Prostate gland (tissue), 2 donors: ENCODE data around the gene KRT86. TPM values are rescaled to one million over a fixed set of nuclear protein-coding genes. Genes with fewer than 3 reads are reported as not detected.
A peak's percentile ranks its signal among the peaks of the same experiment; 100 is the strongest.

Experiments
- DNase-seq: peaks from one replicate; pipeline ENCODE4 v3.0.0-alpha.2; 2019; ENCODE audit warnings: low spot score
- H3K27ac ChIP-seq, 2 donors: fragments of 200-600 bp; sonication (generic); 2 replicates each; pipeline ENCODE4 v1.5.1; 2017 to 2019
- H3K27me3 ChIP-seq: fragments of 200-600 bp; sonication (generic); replicated peaks from 2 replicates; pipeline ENCODE4 v1.5.1; 2019; ENCODE audit not compliant: insufficient read depth
- H3K36me3 ChIP-seq, 2 donors: fragments of 200-600 bp; sonication (generic); 1 replicate in 1 of 2; 2 replicates in 1 of 2; pipeline versions ENCODE4 v1.5.1 to v1.8.1; 2017 to 2019
- H3K4me1 ChIP-seq: fragments of 200-600 bp; sonication (generic); replicated peaks from 2 replicates; pipeline ENCODE4 v1.5.1; 2019
- H3K4me3 ChIP-seq, 2 donors: fragments of 200-600 bp; sonication (generic); 2 replicates each; pipeline ENCODE4 v1.5.1; 2017 to 2019
- H3K9me3 ChIP-seq: fragments of 200-600 bp; sonication (generic); 2 replicates; pipeline ENCODE4 v1.5.1; 2017
- CTCF ChIP-seq, 4 experiments: fragments of 200-600 bp in 2 of 4; fragments of 450-650 bp in 2 of 4; sonication (generic) in 2 of 4; IDR thresholded peaks; 1 replicate in 3 of 4; 2 replicates in 1 of 4; pipeline ENCODE4 v1.5.1; 2016 to 2019; ENCODE audit warnings: antibody characterized with exemption in 4 of 4, mild to moderate bottlenecking in 2 of 4, moderate library complexity in 2 of 4
- POLR2A ChIP-seq: fragments of 450-650 bp; IDR thresholded peaks from one replicate; pipeline ENCODE4 v1.6.1; 2016; ENCODE audit warnings: antibody characterized with exemption, mild to moderate bottlenecking
- POLR2AphosphoS5 ChIP-seq: sonication (generic); formaldehyde crosslinking; IDR thresholded peaks from one replicate; pipeline ENCODE4 v1.6.1; 2017; ENCODE audit warnings: antibody characterized with exemption
- WGBS: methylation state at CpG from one replicate; pipeline ENCODE4 v1.1.5; 2018; 5-methylcytosine and 5-hydroxymethylcytosine counted together
- intact Hi-C: fragments of 100-400 bp; cut with DNase I; formaldehyde crosslinking; loops from one replicate; pipeline ENCODE4 v1.14.2; 2022
- total RNA-seq, 2 donors: library from RNA; depleted of rRNA; stranded (reverse); fragments of >200 nt; gene quantifications; one replicate each; pipeline ENCODE4 v1.1.0, GENCODE V29; 2016

The KRT86 gene
- total RNA-seq, 2 donors from 2014 or later, result 0.27 to 0.85 TPM

- no peaks in the 10 kb centered on the region for H3K36me3 ChIP-seq
- no peak overlapping the region for H3K4me3 ChIP-seq
- H3K27ac ChIP-seq, result no peak overlapping the region
- 77% methylated on average over 2 of the region's 2 CpGs for WGBS
- H3K4me1 ChIP-seq, result no peaks in the 10 kb centered on the region
- TF ChIP-seq POLR2AphosphoS5 (no peak), CTCF (IDR thresholded peaks at IDR 0.05) (no peak), POLR2A (no peak)
- H3K27me3 ChIP-seq, result no peaks in the 10 kb centered on the region
- intact Hi-C loops, result no loop called here
- no peak for DNase-seq
- H3K9me3 ChIP-seq, result no peaks in the 10 kb centered on the region
Observed at GRCh38 chr12:52336641-52337040, 62.2 kb downstream of the KRT86 start.

- Histone ChIP-seq H3K27me3 (no peaks in the 10 kb centered on the region), H3K36me3 (no peaks in the 10 kb centered on the region), H3K4me1 (no peaks in the 10 kb centered on the region), H3K9me3 (no peaks in the 10 kb centered on the region), H3K4me3 (no peak overlapping the region), H3K27ac (no peak overlapping the region)
- WGBS, result 54% methylated on average over 1 of the region's 1 CpG
- TF ChIP-seq POLR2AphosphoS5 (no peak), POLR2A (no peak), CTCF (IDR thresholded peaks at IDR 0.05) (no peak)
- intact Hi-C loops, result no loop called here
- DNase-seq, result no peak
Observed at GRCh38 chr12:52337054-52337453, 62.6 kb downstream of the KRT86 start.

- intact Hi-C loops, result no loop called here
- no peaks in the 10 kb centered on the region for H3K9me3 ChIP-seq
- TF ChIP-seq CTCF (IDR thresholded peaks at IDR 0.05) (no peak), POLR2A (no peak), POLR2AphosphoS5 (no peak)
- H3K4me3 ChIP-seq, result no peak overlapping the region
- H3K4me1 ChIP-seq, result no peaks in the 10 kb centered on the region
- no peak for DNase-seq
- no peaks in the 10 kb centered on the region for H3K27me3 ChIP-seq
- no peaks in the 10 kb centered on the region for H3K36me3 ChIP-seq
- H3K27ac ChIP-seq, result no peak overlapping the region
- 57% methylated on average over 10 of the region's 10 CpGs for WGBS
Observed at GRCh38 chr12:52338241-52338960, 64.0 kb downstream of the KRT86 start.

GRCh38 chr12:52341066-52341580 lies 66.7 kb downstream of the KRT86 start:
- H3K9me3 ChIP-seq, result no peaks in the 10 kb centered on the region
- intact Hi-C loops, result no loop called here
- H3K27ac ChIP-seq, result no peak overlapping the region
- WGBS, result 73% methylated on average over 8 of the region's 14 CpGs
- no peaks in the 10 kb centered on the region for H3K36me3 ChIP-seq
- H3K4me3 ChIP-seq, result no peak overlapping the region
- H3K27me3 ChIP-seq, result no peaks in the 10 kb centered on the region
- DNase-seq, result no peak
- TF ChIP-seq POLR2AphosphoS5 (peak; percentile 19), CTCF (IDR thresholded peaks at IDR 0.05) (no peak)
- peaks cover 2% of the 10 kb centered on the region for H3K4me1 ChIP-seq
